Stimulated activated CD4-positive, alpha-beta T cell treated with anti-CD3 and anti-CD28 coated beads, Interleukin-4, amount 100 ng/mL, for 1 hour (primary cell): ENCODE data around the gene ST8SIA1.
"Not testable (repeated sequence)": the region's sequence is repeated elsewhere in the genome, so short reads cannot be mapped to it uniquely, and the experiment has no call there.

Experiments used
- DNase-seq: peaks from one replicate; pipeline ENCODE4 v3.0.0-alpha.2; 2020

ST8SIA1 gene

DNA sequence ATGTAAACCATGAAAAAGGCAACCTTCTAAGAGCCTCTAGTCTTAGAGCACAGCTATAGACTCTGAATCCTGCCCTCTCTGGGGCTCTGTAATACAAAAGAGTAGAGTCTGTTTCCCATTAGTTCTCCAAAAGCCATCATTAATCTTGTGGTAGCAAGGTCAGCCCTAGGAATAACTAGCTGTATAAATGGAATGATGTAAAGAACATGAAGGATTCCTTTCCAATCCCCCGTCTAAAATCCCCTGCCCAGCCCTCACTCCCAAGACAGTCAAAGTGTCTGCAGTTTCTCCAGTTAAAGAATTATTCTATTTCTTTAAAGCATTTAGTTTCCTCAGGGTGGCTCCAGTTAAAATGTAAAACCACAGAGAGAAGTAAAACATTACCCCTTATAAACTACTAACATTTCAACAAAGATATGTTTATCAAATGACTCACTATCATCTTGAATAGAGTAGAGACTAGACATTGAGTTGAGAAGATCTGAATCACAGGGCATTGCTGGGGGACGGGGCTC, 104.2 kb downstream of the ST8SIA1 start:
- no peak for DNase-seq

DNA sequence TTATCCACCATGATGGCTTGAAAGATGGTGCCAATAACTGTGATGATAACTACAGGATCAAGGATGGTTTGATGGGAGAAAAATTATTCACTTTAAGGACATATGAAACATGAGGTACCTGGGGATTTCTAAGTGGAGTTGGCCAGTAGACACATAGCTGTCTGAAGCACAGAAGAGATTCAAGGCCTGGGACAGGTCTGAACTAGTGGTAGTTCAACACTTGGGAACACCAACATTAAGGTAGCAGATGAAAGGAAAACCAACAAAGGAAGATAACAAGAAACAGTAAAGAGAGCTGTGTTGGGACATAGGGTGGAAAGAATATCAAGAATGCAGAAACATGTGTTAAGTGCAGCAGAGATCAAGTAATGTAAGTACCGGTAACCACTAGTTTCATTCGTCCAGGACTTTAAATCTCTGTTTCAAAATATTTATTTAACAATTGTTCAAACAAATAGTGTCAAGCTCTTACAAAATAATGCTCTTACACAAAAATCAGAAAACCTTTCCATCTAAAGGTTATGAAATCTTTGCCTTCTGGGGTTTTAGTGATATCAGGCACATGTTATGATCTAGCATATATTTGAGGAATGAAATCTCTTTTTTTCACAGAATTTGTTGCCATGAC, 104.7 kb downstream of the ST8SIA1 start:
- no peak for DNase-seq

DNA sequence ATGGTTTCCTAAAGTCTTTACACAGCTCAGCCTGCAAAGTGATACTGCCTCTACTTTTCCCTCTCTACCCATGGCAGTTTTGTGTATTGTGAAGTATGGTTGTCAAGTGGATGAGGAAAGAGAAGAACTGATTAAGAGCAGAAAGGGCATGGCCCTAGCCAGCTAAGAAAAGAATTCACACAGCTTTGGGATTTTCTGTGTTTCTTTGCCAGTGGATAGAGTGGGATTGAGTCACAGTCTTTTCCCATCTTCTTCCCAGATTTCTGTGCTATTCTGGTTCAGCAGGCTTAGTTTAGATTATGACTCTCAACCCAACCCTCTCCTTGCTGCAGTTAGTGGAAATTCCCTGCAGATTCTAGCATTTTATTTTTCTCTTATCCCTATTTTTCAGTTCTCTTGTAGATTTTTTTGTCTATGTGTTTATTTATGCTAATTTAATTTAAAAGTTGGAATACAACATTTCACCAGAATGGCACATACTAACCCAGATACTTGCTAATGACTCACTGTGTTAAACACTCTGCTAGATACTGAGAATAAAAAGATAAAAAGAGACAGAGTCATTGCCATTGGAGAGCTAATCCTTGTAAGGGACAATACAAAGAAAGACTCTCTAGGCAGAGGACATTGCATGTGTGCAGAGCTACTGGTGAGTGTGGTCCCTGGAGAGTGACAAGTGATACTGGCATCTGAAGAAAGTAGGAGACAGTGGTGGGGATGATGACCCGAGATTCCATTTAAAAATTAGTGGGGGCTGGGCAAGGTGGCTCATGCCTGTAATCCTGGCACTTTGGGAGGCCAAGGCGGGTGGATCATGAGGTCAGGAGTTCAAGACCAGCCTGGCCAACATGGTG, 106.3 kb downstream of the ST8SIA1 start:
- DNase-seq: no peak

DNA sequence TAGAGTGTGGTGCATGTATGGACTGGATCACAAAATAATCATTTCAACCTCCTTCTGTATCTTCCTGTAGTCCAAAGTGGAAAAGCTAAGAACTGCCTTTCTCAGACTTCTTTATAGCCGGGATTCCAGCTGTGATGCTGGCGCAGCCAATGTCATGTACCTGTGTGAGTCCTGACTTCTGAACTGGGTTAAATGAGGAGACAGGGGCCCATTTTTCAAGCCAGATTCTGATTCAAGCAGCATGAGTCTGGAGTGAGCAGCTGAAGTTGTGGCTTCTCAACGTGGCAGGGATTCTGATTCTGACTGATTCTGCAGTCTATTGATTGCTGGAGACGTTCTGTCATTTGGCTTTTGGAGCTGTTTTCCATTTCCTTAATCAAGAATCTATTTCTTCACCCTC, 111.2 kb downstream of the ST8SIA1 start:
- no peak for DNase-seq

DNA sequence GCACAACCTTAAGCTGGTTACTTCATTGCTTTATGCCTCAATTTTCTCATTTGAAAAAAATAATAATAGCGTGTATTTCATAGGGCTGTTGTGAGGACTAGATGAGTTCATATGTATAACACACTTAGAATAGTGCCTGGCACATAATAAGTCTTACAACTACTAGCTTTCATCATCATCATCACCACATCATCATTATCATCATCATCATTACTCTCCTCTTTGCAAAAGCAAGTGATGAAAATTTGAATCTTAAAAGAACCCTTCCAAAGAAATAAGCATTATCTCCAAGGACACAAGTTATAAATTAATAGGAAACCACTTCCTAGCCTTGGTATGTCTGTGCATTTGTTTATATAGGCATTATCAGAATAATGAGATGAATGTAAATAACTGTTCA, 117.0 kb downstream of the ST8SIA1 start:
- no peak for DNase-seq

DNA sequence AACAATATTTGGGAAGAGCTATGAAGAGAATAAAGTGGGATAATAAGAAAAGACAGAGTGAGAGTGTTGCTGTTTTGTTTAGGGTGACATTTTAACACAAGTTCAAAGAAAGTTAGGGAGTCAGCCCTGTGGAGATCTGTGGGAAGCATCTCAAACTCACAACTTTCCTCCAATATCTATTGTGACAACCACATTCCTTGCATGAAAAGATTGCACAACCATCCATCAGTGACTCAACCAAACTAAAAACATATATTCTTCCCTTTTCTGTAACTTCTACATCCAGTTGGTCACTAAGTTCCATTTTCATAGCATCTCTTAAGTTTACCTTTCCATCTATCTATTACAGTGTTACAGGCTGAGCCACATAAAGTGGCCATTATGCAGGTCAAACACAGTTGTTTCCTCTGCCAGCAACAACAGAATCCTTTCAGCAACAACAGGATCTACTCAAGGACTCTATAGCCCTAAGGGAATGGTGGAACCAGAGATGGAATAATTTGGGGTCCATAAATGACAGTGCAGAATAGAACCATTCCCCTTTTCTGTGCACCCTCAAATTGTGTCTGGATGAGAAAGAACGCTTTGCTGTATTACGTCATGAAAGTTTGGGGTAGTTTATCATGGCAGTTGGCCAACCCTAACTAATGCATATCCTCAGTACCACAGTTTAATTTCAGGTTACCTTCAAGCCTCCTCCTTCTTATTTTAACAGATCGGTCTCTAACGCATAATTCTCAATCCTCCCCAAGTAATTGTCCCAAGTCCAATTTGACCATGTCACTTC, 118.8 kb downstream of the ST8SIA1 start:
- no peak for DNase-seq

DNA sequence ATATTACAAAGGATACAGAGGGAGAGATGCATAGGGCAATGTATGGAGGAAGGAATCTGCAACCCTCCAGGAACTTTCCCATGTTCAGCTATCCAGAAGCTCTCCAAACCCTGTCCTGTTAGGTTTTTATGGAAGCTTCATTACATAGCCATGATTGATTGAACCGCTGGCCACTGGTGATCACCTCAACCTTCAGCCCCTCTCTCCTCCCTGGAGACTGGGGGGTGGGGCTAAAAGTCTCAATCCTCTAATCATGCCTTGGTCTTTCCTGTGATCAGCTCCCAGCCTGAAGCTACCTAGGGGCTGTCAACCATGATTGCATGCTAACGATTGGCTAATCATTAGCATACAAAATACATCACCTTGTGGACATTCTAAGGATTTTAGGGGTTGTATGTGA, 123.4 kb downstream of the ST8SIA1 start:
- no peak for DNase-seq

DNA sequence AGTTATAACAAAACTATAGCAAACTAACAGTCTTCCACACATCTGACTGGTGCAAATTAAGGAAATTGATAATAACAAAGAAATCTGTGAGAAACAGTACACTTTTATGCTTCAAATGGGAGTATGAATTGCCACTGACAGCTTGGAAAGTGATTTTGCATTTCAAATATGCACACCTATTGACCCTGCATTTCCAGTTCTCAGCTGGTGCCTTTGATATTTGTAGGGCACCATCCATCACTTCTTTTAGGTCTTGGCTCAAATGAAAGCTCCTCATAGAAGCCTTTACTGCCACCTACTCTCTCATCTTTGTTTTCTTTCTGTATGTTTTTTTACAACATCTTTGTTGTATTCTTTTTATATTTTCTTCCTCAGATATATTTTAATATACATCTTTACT, 125.1 kb downstream of the ST8SIA1 start:
- no peak for DNase-seq

DNA sequence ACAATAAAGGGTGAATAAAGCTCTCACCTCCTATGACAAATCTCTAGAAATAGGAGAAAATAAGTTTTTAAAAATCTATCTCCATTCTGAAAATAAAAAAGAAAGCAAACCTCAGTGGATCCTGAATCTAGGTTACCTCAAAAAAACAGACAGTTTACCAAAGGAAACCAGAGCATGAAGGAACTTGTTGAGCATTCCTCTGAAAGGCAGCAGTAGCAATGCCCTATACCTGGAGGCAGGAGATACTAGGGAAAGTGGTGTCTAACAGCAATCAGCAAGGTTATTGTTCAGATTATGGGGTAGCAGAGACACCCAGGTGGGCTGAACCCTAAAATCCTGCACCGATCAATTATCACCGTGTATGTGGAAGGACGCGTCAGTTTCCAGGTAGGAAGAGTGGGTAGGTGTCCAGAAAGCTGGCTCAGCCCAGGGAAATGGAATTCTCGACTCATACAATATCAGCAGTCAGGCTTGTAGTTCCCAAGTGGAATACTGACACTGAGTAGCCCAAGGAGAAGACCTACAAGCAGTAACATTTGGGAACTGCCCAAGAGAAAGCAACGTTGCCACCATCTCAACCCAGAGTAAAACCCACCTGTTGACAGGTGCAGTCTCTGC, 128.3 kb downstream of the ST8SIA1 start:
- DNase-seq: no peak

DNA sequence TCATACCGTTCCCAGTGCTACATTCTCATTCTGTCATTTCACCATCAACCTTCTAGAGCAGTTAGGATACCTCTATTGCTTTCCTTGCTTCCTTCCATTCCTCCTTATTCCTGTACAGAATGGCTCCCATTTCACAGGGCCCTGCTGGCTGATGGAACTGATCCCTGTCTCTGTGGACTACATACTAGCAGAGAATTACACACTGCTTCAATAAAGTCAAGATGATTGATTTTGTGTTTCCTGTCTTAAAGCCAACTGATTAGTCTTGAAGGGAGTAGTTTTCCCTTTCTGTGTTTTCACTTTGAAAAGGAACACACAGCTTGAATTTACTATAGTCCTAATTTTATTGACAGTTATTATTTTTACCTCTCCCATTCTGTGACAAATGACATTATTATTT, 130.1 kb downstream of the ST8SIA1 start:
- no peak for DNase-seq

DNA sequence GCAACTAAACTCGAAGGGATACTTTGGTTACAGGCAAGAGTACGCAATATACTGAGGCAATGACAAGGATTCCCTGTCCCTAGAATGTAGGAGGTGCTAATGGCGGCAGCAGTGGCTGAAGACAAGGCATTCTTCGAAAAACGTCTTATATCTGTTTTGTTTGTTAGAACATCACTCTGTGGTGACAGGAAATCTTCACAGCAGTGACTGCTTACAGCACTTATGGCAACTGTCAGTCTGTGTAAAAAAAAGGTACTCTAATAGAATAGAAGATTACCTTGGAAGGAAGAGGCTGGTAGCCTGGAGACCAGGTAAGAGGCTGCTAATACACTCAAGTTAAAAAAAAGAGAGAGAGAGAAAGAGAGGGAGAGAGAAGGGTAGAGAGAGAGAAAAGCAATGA, 131.7 kb downstream of the ST8SIA1 start:
- no peak for DNase-seq

DNA sequence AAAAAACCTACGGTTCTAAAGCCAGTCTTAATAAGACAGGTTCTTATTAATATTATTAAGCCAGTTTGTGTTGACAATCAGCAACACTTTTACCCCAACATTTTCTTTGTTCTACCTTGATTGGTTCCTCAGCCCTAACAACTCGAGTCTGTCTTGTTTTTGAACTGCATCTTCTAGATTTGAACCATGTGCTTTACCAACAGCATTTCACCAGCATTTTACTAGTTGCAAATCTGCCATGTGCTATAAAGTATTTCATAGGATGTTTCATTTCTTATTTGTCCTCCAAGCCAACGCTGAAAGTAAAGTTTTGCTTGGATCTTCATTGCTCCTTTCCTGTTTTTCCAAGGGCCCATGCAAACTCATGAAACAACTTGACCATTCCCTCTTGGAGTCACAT, 133.4 kb downstream of the ST8SIA1 start:
- no peak for DNase-seq

DNA sequence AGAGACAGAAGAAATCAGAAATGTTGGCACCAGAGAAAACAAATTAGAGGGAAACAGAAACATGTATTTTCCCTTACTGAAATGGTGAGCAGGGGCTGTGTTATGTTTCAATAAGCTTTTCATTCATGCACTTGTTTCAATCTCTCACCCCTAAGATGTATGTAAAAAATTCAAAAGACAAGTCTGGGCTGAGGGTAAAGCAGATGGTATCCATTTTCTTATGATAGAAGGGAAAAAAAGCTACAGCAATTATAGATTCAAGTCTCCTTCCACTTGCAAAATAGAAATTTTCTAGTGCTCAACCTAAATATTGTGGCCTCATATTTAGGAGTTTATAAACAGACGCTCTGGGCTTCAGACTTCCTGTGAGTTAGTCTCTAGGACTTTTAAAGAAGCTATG, 138.3 kb downstream of the ST8SIA1 start:
- DNase-seq: no peak

DNA sequence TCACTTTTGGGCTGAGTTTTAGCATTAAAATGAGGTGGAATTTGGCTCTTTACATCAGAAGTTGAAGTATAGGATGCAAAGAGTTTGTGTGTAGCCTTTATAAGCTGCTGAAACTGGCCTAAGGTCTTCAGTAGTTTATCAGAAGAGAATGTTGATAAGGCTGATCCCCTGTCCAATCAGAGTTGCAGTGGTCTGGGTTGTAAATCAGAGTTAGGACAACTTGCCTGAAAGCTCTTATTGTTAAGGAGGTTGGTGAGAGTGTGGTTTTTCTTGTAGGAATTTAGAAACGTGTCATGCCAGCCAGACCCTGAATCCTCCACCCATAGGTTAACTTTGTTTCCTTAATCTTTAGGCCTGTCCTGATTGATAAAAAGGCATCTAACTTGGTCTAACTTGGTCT, 143.5 kb downstream of the ST8SIA1 start:
- DNase-seq: no peak

DNA sequence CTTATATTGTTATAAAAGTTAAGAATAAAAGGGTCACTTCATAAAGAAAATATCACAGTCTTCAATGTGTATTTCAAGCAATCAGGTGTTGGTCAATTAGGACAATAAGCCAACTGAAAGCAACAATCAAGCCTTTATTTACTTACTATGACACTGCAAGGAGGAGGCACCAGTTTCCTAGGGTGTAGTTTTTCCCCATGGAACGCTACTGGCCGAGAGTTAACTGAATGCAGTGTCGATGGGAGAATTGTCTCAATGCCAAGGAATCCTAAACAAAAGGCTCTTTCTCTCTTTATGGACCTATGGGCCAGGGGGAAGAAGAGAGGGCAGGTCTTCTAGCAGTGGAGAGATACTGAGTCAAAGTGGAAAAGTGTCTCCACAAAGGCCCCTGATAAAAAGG, 146.1 kb downstream of the ST8SIA1 start:
- DNase-seq: no peak

DNA sequence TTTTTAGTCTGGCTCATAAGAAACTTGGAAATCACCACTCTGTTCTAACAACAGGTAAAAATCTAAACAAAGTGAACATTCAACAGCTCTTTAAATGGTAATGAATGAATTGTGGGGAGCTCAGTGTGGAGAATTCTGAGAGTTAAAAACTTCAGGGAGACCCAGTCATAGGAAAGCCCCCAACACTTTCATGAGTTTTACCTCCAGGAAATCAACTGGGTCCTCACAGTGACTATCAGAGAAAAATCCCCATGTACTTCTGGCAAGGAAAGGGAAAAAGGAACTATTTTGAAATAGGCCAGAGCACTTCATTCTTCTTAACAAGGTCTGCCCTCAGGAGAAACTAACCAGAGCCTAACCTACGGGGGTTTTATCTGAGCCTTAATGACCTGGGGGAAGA, 153.8 kb downstream of the ST8SIA1 start:
- no peak for DNase-seq

DNA sequence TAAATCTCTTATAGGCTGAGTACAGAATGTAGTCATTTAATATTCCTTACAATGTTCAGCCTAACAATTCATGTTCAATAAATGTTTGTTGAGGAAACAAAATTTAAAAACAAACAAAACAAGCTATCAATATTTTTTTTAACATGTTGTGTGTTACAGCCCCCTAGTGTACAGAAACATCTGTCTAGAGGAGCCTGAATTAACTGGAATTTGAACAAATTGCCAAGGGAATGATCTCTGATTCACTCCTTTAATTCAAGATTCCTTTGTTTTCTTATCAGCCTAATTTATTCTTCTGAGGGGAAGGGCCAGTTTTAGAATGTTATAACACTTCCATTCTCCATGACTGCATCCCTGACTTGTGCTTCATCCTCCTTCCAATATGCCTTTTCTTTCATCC, 161.3 kb downstream of the ST8SIA1 start:
- DNase-seq: no peak

DNA sequence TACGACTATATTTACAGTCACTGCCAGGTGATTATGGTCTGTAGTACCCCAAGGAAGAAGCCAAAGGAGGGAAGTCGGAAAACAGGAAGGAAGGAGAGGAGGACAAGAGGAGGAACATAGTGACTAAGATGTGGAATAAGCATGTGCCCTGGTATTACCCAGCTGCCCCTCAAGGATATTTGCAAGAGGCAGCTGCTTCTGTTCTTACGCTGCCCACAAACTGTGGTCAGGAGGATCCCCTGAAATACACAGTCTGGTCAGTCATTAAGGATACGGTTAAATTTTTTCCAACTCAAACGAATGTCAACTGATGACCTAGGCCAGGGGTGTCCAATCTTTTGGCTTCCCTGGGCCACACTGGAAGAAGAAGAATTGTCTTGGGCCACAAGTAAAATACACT, 162.0 kb downstream of the ST8SIA1 start:
- DNase-seq: no peak

DNA sequence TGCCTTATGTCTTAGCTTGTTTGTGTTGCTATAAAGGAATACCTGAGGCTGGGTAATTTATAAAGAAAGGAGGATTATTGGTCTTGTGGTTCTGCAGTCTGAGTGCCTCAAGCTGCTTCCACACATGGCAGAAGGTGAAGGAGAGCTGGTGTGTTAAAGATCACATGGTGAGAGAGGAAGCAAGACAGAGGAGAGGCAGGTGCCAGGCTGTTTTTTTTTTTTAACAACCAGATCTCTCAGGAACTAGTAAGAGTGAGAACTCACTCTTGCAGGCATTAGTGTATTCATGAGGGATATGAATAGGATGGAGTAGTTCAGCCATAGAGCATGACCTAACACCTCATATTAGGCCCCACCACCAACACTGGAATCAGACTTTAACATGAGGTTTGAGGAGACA, 165.1 kb downstream of the ST8SIA1 start:
- no peak for DNase-seq

DNA sequence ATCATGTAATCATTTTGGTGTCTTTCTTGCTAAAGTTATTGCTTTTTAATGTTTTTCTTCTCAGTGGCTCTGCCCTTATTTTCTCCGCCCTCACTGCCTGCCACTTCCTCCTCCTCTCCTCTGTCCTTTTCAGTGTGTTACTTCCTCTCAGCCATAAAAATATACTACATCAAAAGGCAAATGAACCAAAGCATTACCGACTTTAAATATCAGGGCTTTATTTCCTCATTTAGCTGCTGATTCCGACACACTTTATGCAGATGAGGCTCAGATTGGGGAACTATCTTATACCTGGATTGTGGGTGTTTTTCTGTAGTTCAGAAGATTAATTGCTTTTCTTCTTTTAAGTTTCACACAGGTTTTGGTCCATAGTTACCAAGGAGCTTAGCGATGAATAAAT, 170.4 kb downstream of the ST8SIA1 start:
- no peak for DNase-seq

DNA sequence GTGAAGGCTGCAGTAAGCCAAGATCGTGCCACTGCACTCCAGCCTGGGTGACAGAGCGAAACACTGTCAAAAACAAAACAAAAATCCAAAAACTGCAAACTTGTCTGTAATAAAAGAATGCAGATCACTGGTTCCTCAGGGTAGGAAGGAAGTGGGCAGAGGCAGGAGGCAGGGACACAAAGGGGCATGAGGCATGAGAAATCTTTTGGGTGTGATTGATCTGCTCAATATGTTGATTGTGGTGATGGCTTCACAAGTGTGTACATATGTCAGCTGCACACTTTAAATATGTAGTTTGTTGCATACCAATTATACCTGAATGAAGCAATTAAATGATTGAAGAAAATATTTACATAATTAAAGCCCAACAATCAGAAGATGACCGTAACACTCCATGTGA, 170.9 kb downstream of the ST8SIA1 start:
- DNase-seq: no peak

DNA sequence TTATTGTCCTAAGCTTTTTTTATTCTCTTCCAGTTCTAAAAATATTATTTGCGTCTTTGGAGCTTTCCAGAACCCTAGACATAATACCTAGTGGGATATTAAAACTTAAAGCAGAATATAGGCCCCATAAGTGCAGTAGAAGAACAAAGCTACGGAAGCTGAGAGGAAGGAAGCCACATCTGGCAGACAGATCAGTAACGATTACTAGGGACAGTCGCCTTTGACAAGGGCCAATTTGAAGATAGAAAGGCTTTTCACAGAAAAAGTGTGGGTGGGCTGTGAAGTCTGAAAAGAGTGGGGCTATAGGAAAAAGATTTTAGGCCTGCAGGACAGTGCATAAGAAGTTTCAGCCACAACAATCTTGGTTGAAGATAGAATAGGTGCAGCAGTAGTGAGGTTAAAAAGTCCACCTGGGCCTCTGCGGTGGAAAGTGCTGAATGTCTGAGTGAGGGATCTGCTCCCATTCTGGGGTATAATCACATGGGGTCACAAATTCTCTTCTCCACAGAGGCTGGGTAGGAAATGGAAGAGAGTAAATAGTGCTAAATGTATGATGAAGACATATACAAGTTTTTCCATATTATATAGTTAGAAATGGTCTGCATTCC, 174.0 kb downstream of the ST8SIA1 start:
- no peak for DNase-seq

DNA sequence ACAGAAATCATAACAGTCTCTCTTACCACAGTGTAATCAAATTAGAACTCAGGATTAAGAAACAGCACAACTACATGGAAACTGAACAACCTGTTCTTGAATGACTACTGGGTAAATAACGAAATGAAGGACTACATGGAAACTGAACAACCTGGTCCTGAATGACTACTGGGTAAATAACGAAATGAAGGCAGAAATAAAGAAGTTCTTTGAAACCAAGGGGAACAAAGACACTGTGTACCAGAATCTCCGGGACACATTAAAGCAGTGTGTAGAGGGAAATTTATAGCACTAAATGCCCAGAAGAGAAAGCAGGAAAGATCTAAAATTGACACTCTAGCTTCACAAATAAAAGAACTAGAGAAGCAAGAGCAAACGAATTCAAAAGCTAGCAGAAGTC, 185.2 kb downstream of the ST8SIA1 start:
- DNase-seq: not testable (repeated sequence)
